Esophagus squamous epithelium (tissue), 5 donors: ENCODE results near the gene COL23A1. TPM values are rescaled to one million over a fixed set of nuclear protein-coding genes. Genes with fewer than 3 reads are reported as not detected.

ENCODE experiments used
- DNase-seq: peaks from one replicate; lab custom pipeline; 2025; lab: John Stamatoyannopoulos, UW
- H3K27ac ChIP-seq, 4 donors: fragments of 200-600 bp; sonication (generic); one replicate each; pipeline ENCODE4 v1.5.1; 2016 to 2019; ENCODE audit warnings: mild to moderate bottlenecking in 1 of 4
- H3K27me3 ChIP-seq, 4 donors: fragments of 200-600 bp; sonication (generic); 1 replicate in 3 of 4; 2 replicates in 1 of 4; pipeline versions ENCODE4 v1.5.1 to v1.6.0; 2017 to 2021; ENCODE audit warnings: antibody characterized with exemption in 1 of 4
- H3K36me3 ChIP-seq, 3 donors: fragments of 200-600 bp; sonication (generic); one replicate each; pipeline ENCODE4 v1.5.1; 2016 to 2019
- H3K4me1 ChIP-seq, 3 donors: fragments of 200-600 bp; sonication (generic); one replicate each; pipeline ENCODE4 v1.5.1; 2017 to 2019
- H3K4me3 ChIP-seq, 4 donors: fragments of 200-600 bp; sonication (generic); 1 replicate in 3 of 4; 2 replicates in 1 of 4; pipeline ENCODE4 v1.5.1; 2016 to 2019; ENCODE audit warnings: mild to moderate bottlenecking in 2 of 4, moderate library complexity in 1 of 4
- H3K9me3 ChIP-seq, 3 donors: fragments of 200-600 bp; sonication (generic); one replicate each; pipeline ENCODE4 v1.5.1; 2016 to 2019
- CTCF ChIP-seq, 6 experiments: fragments of 450-650 bp in 4 of 6; fragments of 200-600 bp in 2 of 6; sonication (generic) in 2 of 6; IDR thresholded peaks; one replicate each; pipeline ENCODE4 v1.5.1; 2016 to 2019; ENCODE audit warnings: antibody characterized with exemption in 6 of 6, mild to moderate bottlenecking in 4 of 6, moderate library complexity in 4 of 6
- POLR2A ChIP-seq, 4 donors: fragments of 450-650 bp; IDR thresholded peaks; one replicate each; pipeline ENCODE4 v1.6.1; 2017; ENCODE audit warnings: antibody characterized with exemption in 4 of 4, mild to moderate bottlenecking in 4 of 4, moderate library complexity in 3 of 4
- WGBS, 2 donors: methylation state at CpG; one replicate each; pipeline ENCODE4 v1.1.5; 2018; 5-methylcytosine and 5-hydroxymethylcytosine counted together
- intact Hi-C: fragments of 100-400 bp; cut with DNase I; formaldehyde crosslinking; loops from one replicate; pipeline ENCODE4 v1.15.0; 2022
- total RNA-seq, 4 donors: library from RNA; depleted of rRNA; stranded (reverse); fragments of >200 nt; gene quantifications; one replicate each; pipeline ENCODE4 v1.1.0, GENCODE V29; 2016
- donor health status: DM: yes; HTN: yes; CAD: no.

The COL23A1 gene
- total RNA-seq, 4 donors from 2014 or later: 0.41 to 1.5 (median 0.44) TPM; not detected in 1

- no peaks in the 10 kb centered on the region for H3K27me3 ChIP-seq
- intact Hi-C loops: no loop called here
- H3K9me3 ChIP-seq: no peaks in the 10 kb centered on the region
- no peak for DNase-seq
- 73 to 88% methylated on average over 4 of the region's 4 CpGs for WGBS, 2 donors
- H3K36me3 ChIP-seq: no peaks in the 10 kb centered on the region
- no peak overlapping the region for H3K4me3 ChIP-seq
- peaks cover 0 to 6% (median 4%) of the 10 kb centered on the region in 3 donors for H3K4me1 ChIP-seq
- TF ChIP-seq CTCF (IDR thresholded peaks at IDR 0.05) (no peak), POLR2A (IDR thresholded peaks at IDR 0.05) (no peak)
- H3K27ac ChIP-seq: no peak overlapping the region
These were observed 94.5 kb downstream of the COL23A1 start for GRCh38 chr5:178495706-178496105.

GRCh38 chr5:178492278-178492677 lies 97.9 kb downstream of the COL23A1 start:
- DNase-seq: no peak
- no peak overlapping the region for H3K27ac ChIP-seq
- 96% methylated on average over 8 to 10 of the region's 10 CpGs for WGBS, 2 donors

GRCh38 chr5:178490935-178491652 lies 99.1 kb downstream of the COL23A1 start:
- TF ChIP-seq POLR2A (IDR thresholded peaks at IDR 0.05): no peak
- no peak for DNase-seq
- WGBS, 2 donors: 71 to 81% methylated on average over 11 of the region's 11 CpGs

More at GRCh38 chr5:178492278-178492677, 97.9 kb downstream of the COL23A1 start:
- Histone ChIP-seq H3K4me3 (no peak overlapping the region), H3K36me3 (no peaks in the 10 kb centered on the region), H3K27me3 (peaks cover 0 to 7% (median 0%) of the 10 kb centered on the region in 4 donors), H3K4me1 (peaks cover 0 to 6% (median 4%) of the 10 kb centered on the region in 3 donors), H3K9me3 (no peaks in the 10 kb centered on the region)
- no peak for TF ChIP-seq POLR2A (IDR thresholded peaks at IDR 0.05)
- no peak for TF ChIP-seq CTCF (IDR thresholded peaks at IDR 0.05)
- intact Hi-C loops: no loop called here

GRCh38 chr5:178489271-178489976 lies 100.8 kb downstream of the COL23A1 start:
- intact Hi-C loops: no loop called here
- no peak overlapping the region for H3K4me3 ChIP-seq
- H3K27ac ChIP-seq: no peak overlapping the region
- H3K27me3 ChIP-seq: peaks cover 0 to 7% (median 0%) of the 10 kb centered on the region in 4 donors
- TF ChIP-seq CTCF (IDR thresholded peaks at IDR 0.05): no peak
- no peak for TF ChIP-seq POLR2A (IDR thresholded peaks at IDR 0.05)
- no peaks in the 10 kb centered on the region for H3K9me3 ChIP-seq
- no peaks in the 10 kb centered on the region for H3K4me1 ChIP-seq
- H3K36me3 ChIP-seq: no peaks in the 10 kb centered on the region
- 76 to 85% methylated on average over 9 to 11 of the region's 12 CpGs for WGBS, 2 donors
- DNase-seq: no peak

More at GRCh38 chr5:178490935-178491652, 99.1 kb downstream of the COL23A1 start:
- H3K36me3 ChIP-seq: no peaks in the 10 kb centered on the region
- H3K9me3 ChIP-seq: no peaks in the 10 kb centered on the region
- no peaks in the 10 kb centered on the region for H3K4me1 ChIP-seq
- no peak overlapping the region for H3K4me3 ChIP-seq
- intact Hi-C loops: no loop called here
- H3K27ac ChIP-seq: no peak overlapping the region
- H3K27me3 ChIP-seq: peaks cover 0 to 7% (median 0%) of the 10 kb centered on the region in 4 donors

- H3K9me3 ChIP-seq: no peaks in the 10 kb centered on the region
- H3K36me3 ChIP-seq: no peaks in the 10 kb centered on the region
- intact Hi-C loops: no loop called here
- H3K4me1 ChIP-seq: no peaks in the 10 kb centered on the region
- no peak overlapping the region for H3K27ac ChIP-seq
- 49 to 63% methylated on average over 6 to 7 of the region's 8 CpGs for WGBS, 2 donors
- DNase-seq: no peak
- H3K4me3 ChIP-seq: no peak overlapping the region
- H3K27me3 ChIP-seq: peaks cover 0 to 7% (median 0%) of the 10 kb centered on the region in 4 donors
- TF ChIP-seq POLR2A (IDR thresholded peaks at IDR 0.05): no peak
- no peak for TF ChIP-seq CTCF (IDR thresholded peaks at IDR 0.05)
These were observed 101.5 kb downstream of the COL23A1 start for GRCh38 chr5:178488696-178489095.
